Osteocyte (in vitro differentiated cells): ENCODE results near the gene CASP7. TPM values are rescaled to one million over a fixed set of nuclear protein-coding genes. Genes with fewer than 3 reads are reported as not detected.

Experiments used
- DNase-seq: peaks from one replicate; pipeline ENCODE4 v3.0.0; 2021; ENCODE audit warnings: mixed read lengths; ENCODE audit not compliant: unreplicated experiment; ENCODE audit errors: extremely low spot score
- H3K27ac Mint-ChIP-seq: one replicate; pipeline ENCODE4 v1.8.0; 2021; ENCODE audit warnings: mild to moderate bottlenecking, mixed read lengths; ENCODE audit not compliant: unreplicated experiment
- H3K27me3 Mint-ChIP-seq: one replicate; pipeline ENCODE4 v1.8.0; 2021; ENCODE audit warnings: mixed read lengths; ENCODE audit not compliant: unreplicated experiment
- H3K36me3 Mint-ChIP-seq: one replicate; pipeline ENCODE4 v1.8.0; 2021; ENCODE audit warnings: mixed read lengths; ENCODE audit not compliant: unreplicated experiment
- H3K4me1 Mint-ChIP-seq: one replicate; pipeline ENCODE4 v1.8.0; 2021; ENCODE audit warnings: mixed read lengths; ENCODE audit not compliant: unreplicated experiment
- H3K4me3 Mint-ChIP-seq: one replicate; pipeline ENCODE4 v1.8.0; 2021; ENCODE audit warnings: mild to moderate bottlenecking, moderate library complexity, mixed read lengths; ENCODE audit not compliant: unreplicated experiment
- H3K9me3 Mint-ChIP-seq: one replicate; pipeline ENCODE4 v1.8.0; 2021; ENCODE audit warnings: mixed read lengths; ENCODE audit not compliant: unreplicated experiment
- CTCF ChIP-seq: fragments of 200-600 bp; sonication (generic); IDR thresholded peaks from 2 replicates; pipeline ENCODE4 v1.5.0; 2021; ENCODE audit warnings: antibody characterized with exemption, mild to moderate bottlenecking, moderate library complexity
- total RNA-seq: library from RNA; stranded (reverse); gene quantifications from 2 replicates; pipeline ENCODE4 v1.2.1, GENCODE V29; 2021

CASP7 gene
- total RNA-seq, 1 donor from 2014 or later, result 30.1 TPM

- no peak overlapping the region for H3K4me3 Mint-ChIP-seq
- peaks cover 8% of the 10 kb centered on the region for H3K27me3 Mint-ChIP-seq
- no peaks in the 10 kb centered on the region for H3K36me3 Mint-ChIP-seq
- DNase-seq, result no peak
- no peaks in the 10 kb centered on the region for H3K9me3 Mint-ChIP-seq
- no peak for TF ChIP-seq CTCF
- no peak overlapping the region for H3K27ac Mint-ChIP-seq
- H3K4me1 Mint-ChIP-seq, result peaks cover 15% of the 10 kb centered on the region
Measured at GRCh38 chr10:113752553-113752952, 72.8 kb downstream of the CASP7 start.

- Mint-ChIP-seq H3K27me3 (peaks cover 9% of the 10 kb centered on the region), H3K9me3 (no peaks in the 10 kb centered on the region), H3K36me3 (no peaks in the 10 kb centered on the region), H3K4me3 (no peak overlapping the region), H3K27ac (no peak overlapping the region), H3K4me1 (peaks cover 15% of the 10 kb centered on the region)
- DNase-seq, result no peak
- TF ChIP-seq CTCF, result no peak
Measured at GRCh38 chr10:113753020-113753692, 73.4 kb downstream of the CASP7 start.

GRCh38 chr10:113754125-113754524 is 74.4 kb downstream of the CASP7 start:
- no peaks in the 10 kb centered on the region for H3K9me3 Mint-ChIP-seq
- peaks cover 15% of the 10 kb centered on the region for H3K4me1 Mint-ChIP-seq
- DNase-seq, result no peak
- H3K27me3 Mint-ChIP-seq, result peaks cover 17% of the 10 kb centered on the region
- H3K27ac Mint-ChIP-seq, result no peak overlapping the region
- no peaks in the 10 kb centered on the region for H3K36me3 Mint-ChIP-seq
- H3K4me3 Mint-ChIP-seq, result no peak overlapping the region
- no peak for TF ChIP-seq CTCF

GRCh38 chr10:113754768-113755167 is 75.1 kb downstream of the CASP7 start:
- no peak overlapping the region for H3K27ac Mint-ChIP-seq
- H3K4me1 Mint-ChIP-seq, result peaks cover 15% of the 10 kb centered on the region
- no peak for DNase-seq
- TF ChIP-seq CTCF, result no peak
- no peaks in the 10 kb centered on the region for H3K36me3 Mint-ChIP-seq
- H3K9me3 Mint-ChIP-seq, result no peaks in the 10 kb centered on the region
- H3K27me3 Mint-ChIP-seq, result peaks cover 17% of the 10 kb centered on the region
- no peak overlapping the region for H3K4me3 Mint-ChIP-seq

- no peak for DNase-seq
- Mint-ChIP-seq H3K27ac (no peak overlapping the region), H3K4me1 (peaks cover 7% of the 10 kb centered on the region), H3K27me3 (peaks cover 30% of the 10 kb centered on the region), H3K4me3 (no peak overlapping the region), H3K9me3 (no peaks in the 10 kb centered on the region), H3K36me3 (no peaks in the 10 kb centered on the region)
- no peak for TF ChIP-seq CTCF
Measured at GRCh38 chr10:113756940-113757543, 77.3 kb downstream of the CASP7 start.
